DOHH2 (cell line): ENCODE results near the gene A1BG.

Experiments used
- CTCF ChIP-seq: fragments of 200-600 bp; sonication (generic); IDR thresholded peaks from one replicate; pipeline ENCODE4 v1.5.1; 2014; ENCODE audit warnings: antibody characterized with exemption, mild to moderate bottlenecking, low read depth, low read length; ENCODE audit not compliant: poor library complexity, severe bottlenecking
- EZH2phosphoT487 ChIP-seq: fragments of 200-600 bp; sonication (generic); IDR thresholded peaks from 2 replicates; pipeline ENCODE4 v1.6.1; 2017; ENCODE audit warnings: borderline replicate concordance, mild to moderate bottlenecking, antibody characterized with exemption, low read length, moderate library complexity, mixed read lengths

DNA sequence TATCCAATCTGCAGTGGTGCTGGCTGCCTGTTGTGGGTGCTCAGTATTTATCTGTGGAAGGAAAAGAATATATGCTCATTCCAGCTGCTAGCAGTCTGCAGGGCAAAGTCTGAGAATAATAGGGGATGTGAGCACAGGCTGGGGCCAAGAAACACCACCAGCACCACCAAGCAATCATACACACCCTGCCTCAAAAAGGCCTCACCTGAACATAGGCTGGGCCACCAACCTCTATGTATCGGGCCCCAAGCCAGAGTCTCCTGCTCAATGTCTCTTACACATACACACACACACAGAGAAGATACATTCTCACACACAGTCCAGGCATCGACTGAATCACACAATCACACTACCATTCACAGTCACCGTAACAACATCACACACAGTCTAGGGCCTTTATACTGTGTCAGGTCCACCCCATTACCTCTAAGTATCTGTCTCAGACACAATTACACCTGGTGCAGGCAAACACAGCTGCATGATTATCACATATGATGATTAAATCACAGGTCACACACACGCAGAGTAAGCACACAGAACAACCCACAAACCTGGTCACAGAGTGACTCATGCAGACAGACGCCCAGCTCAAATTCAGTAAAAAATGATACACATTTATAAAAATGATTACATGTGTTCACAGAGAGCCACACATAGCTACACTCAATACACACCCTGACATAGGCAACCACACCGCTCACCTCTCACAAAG, 27.8 kb downstream of the A1BG start:
- TF ChIP-seq CTCF (no peak), EZH2phosphoT487 (no peak)
